T47D (cell line): ENCODE measurements around the gene SEPTIN1.

ENCODE experiments used
- DNase-seq, 2 experiments: peaks; one replicate each; pipeline versions ENCODE4 v3.0.0 to v3.0.0-alpha.2; 2011 to 2012; ENCODE audit warnings: low read depth in 1 of 2, low spot score in 1 of 2
- JUND ChIP-seq: IDR thresholded peaks from 2 replicates; pipeline ENCODE4 v1.6.1; 2012; ENCODE audit warnings: low read depth
- in situ Hi-C: cut with HindIII; loops from 2 replicates; pipeline ENCODE4 v1.10.0; 2016; ENCODE audit warnings: low sequenced_read_pairs, low pct_unique_long_range_greater_than_20kb

The SEPTIN1 gene

GRCh38 chr16:30378236-30379157 is 3.9 kb downstream of the SEPTIN1 start:
- peak; percentile 93 to 98 for DNase-seq
- in situ Hi-C loops, result no loop called here
- TF ChIP-seq JUND, result no peak

GRCh38 chr16:30377812-30378235 is 4.5 kb downstream of the SEPTIN1 start:
- peak; percentile 80 to 91 for DNase-seq
- in situ Hi-C loops, result no loop called here
- no peak for TF ChIP-seq JUND

GRCh38 chr16:30377050-30377811 is 5.1 kb downstream of the SEPTIN1 start:
- no peak for TF ChIP-seq JUND
- DNase-seq, result no peak
- in situ Hi-C loops, result no loop called here

- in situ Hi-C loops, result no loop called here
Measured at GRCh38 chr16:30376461-30376902, 5.9 kb downstream of the SEPTIN1 start.

GRCh38 chr16:30375864-30376263 is 6.5 kb downstream of the SEPTIN1 start:
- TF ChIP-seq JUND, result no peak
- in situ Hi-C loops, result no loop called here
- no peak for DNase-seq

More at GRCh38 chr16:30376461-30376902, 5.9 kb downstream of the SEPTIN1 start:
- no peak for DNase-seq
- no peak for TF ChIP-seq JUND

- TF ChIP-seq JUND, result no peak
- in situ Hi-C loops, result no loop called here
- no peak for DNase-seq
Measured at GRCh38 chr16:30374538-30374937, 7.8 kb downstream of the SEPTIN1 start, which contains the start of gene MYL11. Gene MYL11, plus strand, starts transcription at chr16:30374802. Its CDS starts 56 bp downstream, at chr16:30374858.

GRCh38 chr16:30372725-30373124 is 9.6 kb downstream of the SEPTIN1 start:
- TF ChIP-seq JUND, result no peak
- no peak for DNase-seq
- in situ Hi-C loops, result no loop called here

GRCh38 chr16:30372038-30372712 is 10.2 kb downstream of the SEPTIN1 start:
- no peak for DNase-seq
- in situ Hi-C loops, result no loop called here
- TF ChIP-seq JUND, result no peak

- DNase-seq, result no peak
- in situ Hi-C loops, result no loop called here
- no peak for TF ChIP-seq JUND
Measured at GRCh38 chr16:30371248-30371816, 11.0 kb downstream of the SEPTIN1 start.

GRCh38 chr16:30370456-30371247 is 11.7 kb downstream of the SEPTIN1 start, which contains the start of gene TBC1D10B:
Gene TBC1D10B, minus strand, starts transcription at chr16:30370494. Its CDS starts 311 bp downstream, at chr16:30370183.
- in situ Hi-C loops, result no loop called here
- TF ChIP-seq JUND, result no peak

GRCh38 chr16:30369938-30370455 is 12.4 kb downstream of the SEPTIN1 start:
- no peak for DNase-seq
- in situ Hi-C loops, result no loop called here
- no peak for TF ChIP-seq JUND

More at GRCh38 chr16:30370456-30371247, 11.7 kb downstream of the SEPTIN1 start, which contains the start of gene TBC1D10B:
- peak; percentile 97 to 100 for DNase-seq
